ENCODE results near the gene KY.

DNA sequence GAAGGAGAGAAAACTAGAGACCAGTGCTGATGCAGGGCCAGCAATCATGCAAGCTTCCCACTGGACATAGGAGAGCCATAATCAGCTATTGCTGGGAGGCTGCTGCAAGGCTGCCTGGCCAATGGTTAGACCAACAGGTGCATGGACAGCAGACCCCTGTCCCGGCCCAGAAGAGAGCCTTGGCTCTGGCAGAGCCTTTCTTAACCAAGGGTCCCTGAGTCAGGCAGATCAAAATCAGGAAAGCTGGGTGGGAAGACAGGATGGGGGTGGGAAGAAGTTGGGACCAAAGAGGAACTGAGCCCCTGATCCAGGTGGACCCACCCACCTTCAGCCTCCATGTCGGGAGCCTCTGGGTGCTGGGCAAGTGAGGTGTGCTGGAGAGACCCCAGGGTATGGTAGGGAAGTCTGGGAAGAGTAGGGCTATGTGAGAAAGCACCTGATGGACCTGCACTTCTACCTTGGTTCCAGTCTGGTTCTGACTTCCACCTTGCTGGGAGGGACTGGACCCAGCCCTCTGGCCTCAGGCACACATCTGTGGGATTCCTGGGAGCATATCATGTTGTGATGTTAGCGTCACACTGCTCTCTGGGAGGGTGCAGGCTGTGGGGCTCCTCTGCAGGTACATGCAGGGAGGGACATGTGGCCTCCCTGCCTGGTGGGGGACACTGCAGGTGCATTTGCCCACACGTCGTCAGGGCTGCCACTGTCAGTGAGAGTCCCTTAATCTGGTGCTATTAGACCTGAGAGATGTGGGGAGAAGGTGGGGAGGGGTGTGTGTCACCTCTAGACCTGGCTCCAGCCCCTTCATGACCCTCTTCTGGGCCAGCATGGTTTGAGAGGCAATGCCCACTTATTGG lies 24.7 kb downstream of the KY start:
- TF ChIP-seq, protein P1, sequence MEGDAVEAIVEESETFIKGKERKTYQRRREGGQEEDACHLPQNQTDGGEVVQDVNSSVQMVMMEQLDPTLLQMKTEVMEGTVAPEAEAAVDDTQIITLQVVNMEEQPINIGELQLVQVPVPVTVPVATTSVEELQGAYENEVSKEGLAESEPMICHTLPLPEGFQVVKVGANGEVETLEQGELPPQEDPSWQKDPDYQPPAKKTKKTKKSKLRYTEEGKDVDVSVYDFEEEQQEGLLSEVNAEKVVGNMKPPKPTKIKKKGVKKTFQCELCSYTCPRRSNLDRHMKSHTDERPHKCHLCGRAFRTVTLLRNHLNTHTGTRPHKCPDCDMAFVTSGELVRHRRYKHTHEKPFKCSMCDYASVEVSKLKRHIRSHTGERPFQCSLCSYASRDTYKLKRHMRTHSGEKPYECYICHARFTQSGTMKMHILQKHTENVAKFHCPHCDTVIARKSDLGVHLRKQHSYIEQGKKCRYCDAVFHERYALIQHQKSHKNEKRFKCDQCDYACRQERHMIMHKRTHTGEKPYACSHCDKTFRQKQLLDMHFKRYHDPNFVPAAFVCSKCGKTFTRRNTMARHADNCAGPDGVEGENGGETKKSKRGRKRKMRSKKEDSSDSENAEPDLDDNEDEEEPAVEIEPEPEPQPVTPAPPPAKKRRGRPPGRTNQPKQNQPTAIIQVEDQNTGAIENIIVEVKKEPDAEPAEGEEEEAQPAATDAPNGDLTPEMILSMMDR (conservative IDR thresholded peaks at IDR 0.05; ENCODE audit: low read depth, low read length): no peak
- TF ChIP-seq EZH2 (IDR thresholded peaks at IDR 0.05; ENCODE audit: borderline replicate concordance, low read depth, low read length, poor library complexity, severe bottlenecking): no peak
